CMK (cell line): Measurements from ENCODE around the gene AIP.

Experiments
- DNase-seq: peaks from one replicate; pipeline ENCODE4 v3.0.0-alpha.2; 2010; ENCODE audit warnings: low read depth

Gene AIP

DNA sequence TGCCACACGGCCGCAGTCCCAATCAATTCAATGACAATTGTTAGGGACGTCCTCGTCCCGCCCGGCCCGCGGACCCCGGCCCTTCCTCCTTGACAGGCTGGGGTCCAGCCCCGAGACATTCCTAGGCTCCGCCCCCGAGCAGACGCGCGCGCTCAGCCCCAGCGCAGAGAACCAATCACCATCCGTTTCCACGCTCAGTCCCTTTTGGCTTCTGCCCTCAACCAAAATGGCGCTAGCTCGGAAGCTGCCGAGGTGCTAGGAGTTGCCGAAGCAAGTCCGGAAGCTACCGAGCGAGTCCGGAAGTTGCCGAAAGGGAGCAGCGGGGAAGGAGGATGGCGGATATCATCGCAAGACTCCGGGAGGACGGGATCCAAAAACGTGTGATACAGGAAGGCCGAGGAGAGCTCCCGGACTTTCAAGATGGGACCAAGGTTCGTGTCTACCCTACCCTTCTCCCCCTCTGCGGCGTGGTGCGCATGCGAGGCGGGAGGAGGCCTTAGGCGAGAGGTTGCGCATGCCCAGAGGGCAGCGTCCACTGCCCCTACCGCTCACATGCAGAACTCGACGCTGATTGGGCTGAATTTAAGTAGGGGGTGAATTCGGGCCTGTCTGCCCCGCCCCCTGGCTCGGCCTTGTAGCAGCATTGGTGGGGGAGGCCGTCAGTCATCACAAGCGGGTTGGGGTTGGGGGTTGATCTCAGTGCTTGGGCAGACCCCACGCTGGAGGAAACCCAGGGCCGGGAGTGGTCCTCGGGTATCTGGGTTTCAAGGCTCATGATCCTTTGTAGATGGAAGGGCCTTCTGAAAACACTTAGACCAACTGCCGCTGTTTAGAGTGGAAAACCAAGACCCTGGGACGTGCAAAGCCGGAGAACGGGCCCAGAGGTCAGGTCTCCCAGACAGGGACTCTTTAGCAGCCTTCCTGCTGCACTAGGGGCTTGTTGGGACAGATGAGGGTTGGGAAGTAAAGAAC is at the start of gene AIP:
AIP (plus strand) TSS at position 200 of the 972 bp plus-strand sequence; CDS start at position 333, 133 bp downstream.
- DNase-seq, result peak; percentile 96

GRCh38 chr11:67433536-67434394 is 49.1 kb upstream of the AIP start:
- no peak for DNase-seq

- DNase-seq, result no peak
These were observed 48.4 kb upstream of the AIP start for GRCh38 chr11:67434395-67434881.

GRCh38 chr11:67435031-67435726 is 47.6 kb upstream of the AIP start:
- no peak for DNase-seq

DNA sequence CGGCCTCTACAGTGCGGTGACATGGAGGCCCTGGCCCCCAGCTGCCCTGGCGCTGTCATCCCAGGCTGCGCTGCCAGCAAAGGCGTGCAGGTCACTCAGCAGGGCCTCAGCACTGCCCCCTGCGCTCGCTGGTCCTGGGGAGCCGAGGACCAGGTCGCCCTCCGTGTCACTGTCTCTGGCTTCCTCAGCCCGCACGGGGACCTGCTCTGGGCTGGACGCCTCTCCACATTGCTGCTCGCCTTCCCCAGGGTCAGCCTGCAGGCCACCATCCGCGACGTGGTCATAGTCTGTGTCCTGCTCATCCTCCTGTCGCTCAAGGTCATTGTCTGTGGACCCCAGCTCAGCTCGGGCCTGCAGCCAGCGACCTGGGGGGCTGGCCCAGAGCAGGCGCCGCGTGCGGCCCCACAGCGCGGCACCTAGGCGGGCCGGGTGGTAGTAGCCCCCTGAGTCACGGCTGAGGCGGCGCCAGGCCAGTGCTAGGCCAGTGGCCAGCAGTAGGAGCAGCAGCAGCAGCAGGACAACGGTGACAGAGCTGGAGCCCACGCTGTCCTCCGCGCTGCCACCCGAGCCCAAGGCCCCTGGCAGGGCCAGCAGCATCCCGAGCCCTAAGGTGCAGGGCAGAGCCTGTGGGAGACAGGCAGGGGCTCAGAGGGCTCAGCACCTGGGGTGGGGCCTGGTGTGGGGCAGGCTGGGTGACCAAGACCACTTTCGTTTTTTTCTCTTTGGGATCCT is 46.9 kb upstream of the AIP start:
- DNase-seq, result no peak

- DNase-seq, result no peak
These were observed 46.3 kb upstream of the AIP start for GRCh38 chr11:67436459-67437081.

DNA sequence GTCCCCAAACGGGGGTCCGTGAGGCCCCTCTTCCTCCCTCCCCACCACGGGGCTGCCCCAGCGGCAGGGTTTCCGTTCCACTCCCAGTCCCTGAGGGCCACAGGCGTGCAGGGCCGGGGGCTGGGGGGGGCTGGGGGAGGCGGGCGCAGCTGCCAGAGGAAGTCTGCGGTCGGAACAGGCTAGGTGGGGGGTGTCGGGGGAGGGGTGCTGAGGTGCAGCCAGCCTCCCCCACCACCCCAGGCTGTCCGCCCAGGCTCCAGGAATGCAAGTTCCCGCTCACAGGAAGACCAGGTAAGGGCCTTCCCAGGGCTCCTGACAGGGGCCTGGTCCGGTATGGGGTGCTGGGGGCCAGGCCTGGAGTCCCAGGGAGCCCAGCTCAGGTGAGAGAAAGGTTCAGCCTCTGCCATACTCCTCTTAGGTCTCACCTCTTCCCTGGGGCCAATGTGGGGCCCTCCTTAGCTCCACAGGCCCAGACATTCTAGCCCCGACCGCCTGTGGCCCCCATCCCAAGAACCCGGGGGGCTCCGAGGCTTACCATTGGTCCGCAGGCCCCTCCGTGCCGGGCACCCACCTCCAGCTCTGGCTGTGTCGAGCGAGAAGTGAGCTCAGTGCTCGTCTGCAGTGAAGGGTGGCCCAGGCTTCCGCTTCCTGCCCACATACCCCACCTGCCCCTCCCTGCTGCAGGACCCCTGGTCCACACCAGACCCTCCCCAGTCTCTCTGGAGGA is 45.6 kb upstream of the AIP start, which contains the start of gene PTPRCAP:
PTPRCAP (minus strand) TSS at position 601 of the 727 bp plus-strand sequence; CDS start at position 538, 63 bp downstream.
- DNase-seq, result peak; percentile 91

GRCh38 chr11:67437809-67438157 is 45.0 kb upstream of the AIP start:
- no peak for DNase-seq

- DNase-seq, result no peak
These were observed 44.5 kb upstream of the AIP start for GRCh38 chr11:67438158-67438902.

GRCh38 chr11:67439321-67440228 is 43.3 kb upstream of the AIP start:
- DNase-seq, result no peak

- no peak for DNase-seq
These were observed 42.4 kb upstream of the AIP start for GRCh38 chr11:67440229-67441097.

GRCh38 chr11:67441098-67441563 is 41.7 kb upstream of the AIP start:
- DNase-seq, result no peak

- no peak for DNase-seq
These were observed 41.0 kb upstream of the AIP start for GRCh38 chr11:67441731-67442351.

DNA sequence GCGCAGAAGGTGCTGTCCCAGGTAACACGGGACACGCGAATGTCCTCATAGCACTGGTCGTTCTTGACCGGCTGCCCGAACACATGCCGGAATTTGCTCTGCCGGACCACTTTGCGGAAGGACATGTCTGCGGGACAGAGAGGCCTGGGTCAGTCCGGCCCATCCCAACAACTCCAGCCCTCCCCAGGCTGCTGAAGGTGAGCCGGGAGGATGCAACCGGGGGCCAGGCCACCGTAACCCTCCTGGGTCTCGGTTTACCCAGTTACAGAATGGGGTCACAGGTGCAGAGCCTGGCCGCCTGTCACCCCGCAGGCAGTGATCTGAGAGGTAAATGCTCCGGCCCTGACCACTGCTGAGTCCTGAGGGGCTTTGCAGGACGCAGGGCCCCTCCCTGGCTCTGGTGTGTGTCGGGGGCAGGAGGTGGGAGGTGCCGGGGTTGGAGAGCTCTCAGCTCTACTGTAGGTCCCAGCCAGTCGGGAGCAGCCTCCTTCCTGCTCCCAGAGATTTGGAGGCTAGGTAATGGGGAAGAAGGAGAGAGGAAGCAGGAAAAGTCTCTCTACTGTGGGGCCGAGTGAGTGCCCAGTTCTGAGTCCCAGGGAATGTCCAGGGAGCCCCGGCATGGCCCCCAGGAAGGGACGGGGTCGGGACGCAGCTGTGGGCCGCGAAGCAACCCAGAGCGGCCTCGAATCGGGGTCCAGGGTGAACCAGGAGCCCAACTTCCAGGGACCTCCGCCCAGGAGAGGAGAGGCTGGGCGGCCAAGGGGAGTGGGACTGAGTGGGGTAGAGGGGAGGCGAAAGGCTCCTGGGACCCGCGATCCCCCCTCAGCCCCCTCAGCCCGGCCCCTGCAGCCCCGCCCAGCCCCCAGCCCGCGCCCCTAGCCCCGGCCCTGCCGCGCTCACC is 40.1 kb upstream of the AIP start:
- DNase-seq, result no peak

- no peak for DNase-seq
These were observed 37.3 kb upstream of the AIP start for GRCh38 chr11:67445515-67445914.

DNA sequence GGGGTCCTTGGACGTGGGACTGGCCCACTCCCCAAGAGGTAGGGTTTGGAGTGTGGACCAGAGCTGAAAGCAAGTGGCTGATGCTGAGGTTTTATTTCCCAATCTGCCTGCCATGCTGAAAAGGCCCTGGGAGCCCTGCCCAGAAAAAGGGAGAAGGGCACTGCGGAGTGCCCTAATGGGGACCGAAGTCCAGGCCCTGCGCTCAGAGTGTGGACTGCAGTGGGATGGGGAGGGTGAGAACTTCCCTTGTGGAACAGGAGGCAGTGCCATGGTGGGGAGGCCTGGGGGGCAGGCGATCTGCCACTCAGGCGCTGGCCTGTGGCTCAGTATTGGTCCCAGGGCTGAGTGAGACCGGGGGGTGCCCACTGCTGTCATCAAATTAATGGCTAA is 34.6 kb upstream of the AIP start:
- no peak for DNase-seq
